WTC11 (cell line): ENCODE results near the gene ABCA13. TPM values are rescaled to one million over a fixed set of nuclear protein-coding genes. Genes with fewer than 3 reads are reported as not detected.

ENCODE experiments used
- ATAC-seq: fragments of 200-7000 bp; cut with Tn5 transposase; 2 replicates; pipeline ENCODE4 v1.10.0; 2021; ENCODE audit warnings: mild to moderate bottlenecking, moderate library complexity
- CTCF ChIA-PET: fragments of 300-600 bp; sonication (Branson Sonifier 250); formaldehyde crosslinking; loops from one replicate; lab custom pipeline; 2021; ENCODE audit warnings: antibody characterized with exemption; lab: Charles Lee
- POLR2A ChIA-PET: fragments of 350-600 bp; sonication (Branson Sonifier 250); formaldehyde crosslinking; loops from one replicate; lab custom pipeline; 2021; ENCODE audit warnings: antibody characterized with exemption; lab: Charles Lee
- DNase-seq: peaks from one replicate; pipeline ENCODE4 v3.0.0; 2021; ENCODE audit warnings: low spot score
- H3K27ac Mint-ChIP-seq: 2 replicates; pipeline ENCODE4 v1.8.0; 2021; ENCODE audit warnings: mixed read lengths
- H3K27me3 Mint-ChIP-seq: 2 replicates; pipeline ENCODE4 v1.8.0; 2021; ENCODE audit warnings: low read depth, mild to moderate bottlenecking, moderate library complexity, mixed read lengths
- H3K36me3 Mint-ChIP-seq: 2 replicates; pipeline ENCODE4 v1.8.0; 2021; ENCODE audit warnings: mixed read lengths
- H3K4me1 Mint-ChIP-seq: 2 replicates; pipeline ENCODE4 v1.8.0; 2022; ENCODE audit warnings: mixed read lengths
- H3K4me3 Mint-ChIP-seq: 2 replicates; pipeline ENCODE4 v1.8.0; 2021; ENCODE audit warnings: mild to moderate bottlenecking, moderate library complexity, mixed read lengths
- H3K9me3 Mint-ChIP-seq: 2 replicates; pipeline ENCODE4 v1.8.0; 2021; ENCODE audit warnings: mixed read lengths
- ATF1 ChIP-seq: sonication (generic); formaldehyde crosslinking; IDR thresholded peaks from 2 replicates; pipeline ENCODE4 v1.8.1; 2023; ENCODE audit warnings: mild to moderate bottlenecking, moderate library complexity, missing genetic modification reagents
- ATF2 ChIP-seq: sonication (generic); formaldehyde crosslinking; IDR thresholded peaks from 2 replicates; pipeline ENCODE4 v1.8.1; 2022; ENCODE audit warnings: low read depth, missing genetic modification reagents, borderline replicate concordance
- ATF3 ChIP-seq: sonication (generic); formaldehyde crosslinking; conservative IDR thresholded peaks from 2 replicates; pipeline ENCODE4 v1.8.1; 2022; ENCODE audit warnings: mild to moderate bottlenecking, missing genetic modification reagents
- E2F4 ChIP-seq: sonication (generic); formaldehyde crosslinking; IDR thresholded peaks from 2 replicates; pipeline ENCODE4 v1.8.1; 2022; ENCODE audit warnings: low read depth, mild to moderate bottlenecking, moderate library complexity, missing genetic modification reagents, borderline replicate concordance
- EMX1 ChIP-seq: fragments of 250-450 bp; sonication (Bioruptor Pico); IDR thresholded peaks from 2 replicates; pipeline ENCODE4 v1.8.0; 2021; ENCODE audit warnings: mild to moderate bottlenecking
- ESRRA ChIP-seq: sonication (generic); formaldehyde crosslinking; IDR thresholded peaks from 2 replicates; pipeline ENCODE4 v1.8.1; 2022; ENCODE audit warnings: mild to moderate bottlenecking, missing genetic modification reagents, borderline replicate concordance
- FOXJ3 ChIP-seq: sonication (generic); formaldehyde crosslinking; IDR thresholded peaks from 2 replicates; pipeline ENCODE4 v1.9.0; 2021; ENCODE audit warnings: missing genetic modification reagents, mild to moderate bottlenecking, borderline replicate concordance
- FOXP1 ChIP-seq: sonication (generic); formaldehyde crosslinking; IDR thresholded peaks from 2 replicates; pipeline ENCODE4 v1.8.0; 2022; ENCODE audit warnings: missing genetic modification reagents, mild to moderate bottlenecking, moderate library complexity, borderline replicate concordance
- GABPB1 ChIP-seq: sonication (generic); formaldehyde crosslinking; IDR thresholded peaks from 2 replicates; pipeline ENCODE4 v1.8.1; 2023; ENCODE audit warnings: mild to moderate bottlenecking, missing genetic modification reagents
- GRHL2 ChIP-seq: fragments of 250-450 bp; sonication (Bioruptor Pico); IDR thresholded peaks from 2 replicates; pipeline ENCODE4 v1.8.0; 2022; ENCODE audit warnings: mild to moderate bottlenecking, moderate library complexity; ENCODE audit not compliant: insufficient replicate concordance, severe bottlenecking
- GTF2I ChIP-seq: fragments of 250-450 bp; sonication (Bioruptor Pico); conservative IDR thresholded peaks from 2 replicates; pipeline ENCODE4 v1.4.0; 2021; ENCODE audit warnings: mild to moderate bottlenecking
- MXD4 ChIP-seq: fragments of 250-450 bp; sonication (Bioruptor Pico); IDR thresholded peaks from 2 replicates; pipeline ENCODE4 v1.8.0; 2021; ENCODE audit warnings: mild to moderate bottlenecking, moderate library complexity, borderline replicate concordance
- MYBL2 ChIP-seq: sonication (generic); formaldehyde crosslinking; IDR thresholded peaks from 2 replicates; pipeline ENCODE4 v1.8.1; 2023; ENCODE audit warnings: mild to moderate bottlenecking, moderate library complexity, missing genetic modification reagents
- NFATC4 ChIP-seq: fragments of 250-450 bp; sonication (Bioruptor Pico); IDR thresholded peaks from 2 replicates; pipeline ENCODE4 v1.9.0; 2021; ENCODE audit warnings: mild to moderate bottlenecking
- OVOL2 ChIP-seq: fragments of 250-450 bp; sonication (Bioruptor Pico); IDR thresholded peaks from 2 replicates; pipeline ENCODE4 v1.9.0; 2021; ENCODE audit warnings: mild to moderate bottlenecking, borderline replicate concordance
- PRDM15 ChIP-seq: sonication (generic); formaldehyde crosslinking; IDR thresholded peaks from 2 replicates; pipeline ENCODE4 v1.8.0; 2022; ENCODE audit warnings: missing genetic modification reagents
- SMAD4 ChIP-seq: sonication (generic); formaldehyde crosslinking; IDR thresholded peaks from 2 replicates; pipeline ENCODE4 v1.8.0; 2022; ENCODE audit warnings: mild to moderate bottlenecking, missing genetic modification reagents
- TP53 ChIP-seq: sonication (generic); formaldehyde crosslinking; IDR thresholded peaks from 2 replicates; pipeline ENCODE4 v1.8.1; 2023; ENCODE audit warnings: mild to moderate bottlenecking, missing genetic modification reagents
- USF1 ChIP-seq: sonication (generic); formaldehyde crosslinking; IDR thresholded peaks from 2 replicates; pipeline ENCODE4 v1.8.0; 2022; ENCODE audit warnings: mild to moderate bottlenecking, missing genetic modification reagents
- USF2 ChIP-seq: sonication (generic); formaldehyde crosslinking; IDR thresholded peaks from 2 replicates; pipeline ENCODE4 v1.8.1; 2023; ENCODE audit warnings: mild to moderate bottlenecking, missing genetic modification reagents, moderate library complexity
- ZBTB21 ChIP-seq: sonication (generic); formaldehyde crosslinking; IDR thresholded peaks from 2 replicates; pipeline ENCODE4 v1.8.1; 2023; ENCODE audit warnings: mild to moderate bottlenecking, missing genetic modification reagents, borderline replicate concordance
- ZNF121 ChIP-seq: sonication (generic); formaldehyde crosslinking; IDR thresholded peaks from 2 replicates; pipeline ENCODE4 v1.8.0; 2023; ENCODE audit warnings: missing genetic modification reagents
- ZNF232 ChIP-seq: sonication (generic); formaldehyde crosslinking; IDR thresholded peaks from 2 replicates; pipeline ENCODE4 v1.8.0; 2022; ENCODE audit warnings: mild to moderate bottlenecking, missing genetic modification reagents
- ZNF396 ChIP-seq: fragments of 250-450 bp; sonication (Bioruptor Pico); IDR thresholded peaks from 2 replicates; pipeline ENCODE4 v1.8.0; 2021; ENCODE audit warnings: mild to moderate bottlenecking, moderate library complexity, borderline replicate concordance
- total RNA-seq: library from RNA; stranded (reverse); gene quantifications from 3 replicates; pipeline ENCODE4 v1.2.3, GENCODE V29; 2021

The ABCA13 gene
- total RNA-seq, 1 experiment from 2014 or later = 0.04 TPM

GRCh38 chr7:48263311-48263650, 92.0 kb downstream of the ABCA13 start:
- CTCF ChIA-PET = no interaction called here
- ATAC-seq = no peak

GRCh38 chr7:48269066-48269465, 97.8 kb downstream of the ABCA13 start:
- Mint-ChIP-seq H3K4me3 (no peak overlapping the region), H3K9me3 (no peaks in the 10 kb centered on the region), H3K4me1 (no peaks in the 10 kb centered on the region), H3K27ac (no peak overlapping the region), H3K36me3 (no peaks in the 10 kb centered on the region), H3K27me3 (no peaks in the 10 kb centered on the region)
- ATAC-seq (no peak), DNase-seq (no peak)
- ChIA-PET POLR2A (no interaction called here), CTCF (no interaction called here)
- TF ChIP-seq FOXP1 (CRISPR knock-in tag) (no peak), ZNF396 (no peak), TP53 (no peak), ATF2 (no peak), ZBTB21 (CRISPR knock-in tag) (no peak), GRHL2 (CRISPR knock-in tag) (no peak), ESRRA (CRISPR knock-in tag) (no peak), ZNF232 (no peak), ZNF121 (no peak), ATF3 (CRISPR knock-in tag) (no peak)

More at GRCh38 chr7:48263311-48263650, 92.0 kb downstream of the ABCA13 start:
- Mint-ChIP-seq H3K4me1 (0 out of 2 replicates have a peak, but pooled peaks cover 3% of the 10 kb centered on the region), H3K4me3 (no peak overlapping the region), H3K36me3 (no peaks in the 10 kb centered on the region), H3K27ac (no peak overlapping the region), H3K9me3 (no peaks in the 10 kb centered on the region), H3K27me3 (no peaks in the 10 kb centered on the region)
- DNase-seq = no peak
- POLR2A ChIA-PET = no interaction called here
- no peak for TF ChIP-seq OVOL2 (CRISPR knock-in tag)
- TF ChIP-seq USF1 (CRISPR knock-in tag) = no peak
- no peak for TF ChIP-seq E2F4 (CRISPR knock-in tag)
- no peak for TF ChIP-seq EMX1 (CRISPR knock-in tag)
- no peak for TF ChIP-seq GABPB1 (CRISPR knock-in tag)
- TF ChIP-seq PRDM15 (CRISPR knock-in tag) = no peak
- no peak for TF ChIP-seq ATF1 (CRISPR knock-in tag)
- TF ChIP-seq FOXJ3 (CRISPR knock-in tag) = no peak
- TF ChIP-seq MYBL2 (CRISPR knock-in tag) = no peak
- no peak for TF ChIP-seq USF2
- TF ChIP-seq NFATC4 (CRISPR knock-in tag) = no peak
- TF ChIP-seq SMAD4 = no peak
- TF ChIP-seq MXD4 = no peak
- no peak for TF ChIP-seq GTF2I
